ENCODE measurements around the gene ADAM11. TPM values are rescaled to one million over a fixed set of nuclear protein-coding genes. Genes with fewer than 3 reads are reported as not detected.
"Not testable (repeated sequence)": the region's sequence is repeated elsewhere in the genome, so short reads cannot be mapped to it uniquely, and the experiment has no call there.

The ADAM11 gene
- total RNA-seq, 2 donors from 2014 or later = 0.13 to 0.74 TPM

DNA sequence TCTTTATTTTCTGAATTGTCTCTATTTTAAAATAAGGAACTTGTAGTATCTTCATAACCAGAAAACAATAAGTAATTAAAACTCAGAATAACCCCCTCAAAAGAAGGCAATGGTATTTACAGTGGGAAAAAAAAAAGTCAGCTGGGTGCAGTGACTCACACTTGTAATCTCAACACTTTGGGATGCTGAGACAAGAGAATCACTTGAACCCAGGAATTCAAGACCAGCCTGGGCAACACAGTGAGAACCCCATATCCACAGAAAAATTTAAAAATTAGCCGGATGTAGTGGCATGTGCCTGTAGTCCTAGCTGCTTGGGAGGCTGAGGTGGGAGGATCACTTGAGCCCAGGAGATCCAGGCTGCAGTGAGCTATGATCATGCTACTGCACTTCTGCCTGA, 33.5 kb downstream of the ADAM11 start:
- no peaks in the 10 kb centered on the region for H3K9me3 Mint-ChIP-seq
- H3K36me3 Mint-ChIP-seq (ENCODE audit: low read depth) = no peaks in the 10 kb centered on the region
- H3K4me1 Mint-ChIP-seq = no peaks in the 10 kb centered on the region
- H3K27ac Mint-ChIP-seq = no peak overlapping the region
- no peak overlapping the region for H3K4me3 Mint-ChIP-seq
- H3K27me3 Mint-ChIP-seq = peaks cover 4% of the 10 kb centered on the region
- no peak for ATAC-seq (replicated peaks)

- H3K36me3 Mint-ChIP-seq (ENCODE audit: low read depth) = no peaks in the 10 kb centered on the region
- no peak overlapping the region for H3K4me3 Mint-ChIP-seq
- peak; percentile 7 for ATAC-seq (replicated peaks)
- peak overlapping the region; percentile 1 for H3K27ac Mint-ChIP-seq
- H3K9me3 Mint-ChIP-seq = no peaks in the 10 kb centered on the region
- no peaks in the 10 kb centered on the region for H3K4me1 Mint-ChIP-seq
- peaks cover 4% of the 10 kb centered on the region for H3K27me3 Mint-ChIP-seq
Measured at GRCh38 chr17:44793885-44794842, 35.4 kb downstream of the ADAM11 start.

DNA sequence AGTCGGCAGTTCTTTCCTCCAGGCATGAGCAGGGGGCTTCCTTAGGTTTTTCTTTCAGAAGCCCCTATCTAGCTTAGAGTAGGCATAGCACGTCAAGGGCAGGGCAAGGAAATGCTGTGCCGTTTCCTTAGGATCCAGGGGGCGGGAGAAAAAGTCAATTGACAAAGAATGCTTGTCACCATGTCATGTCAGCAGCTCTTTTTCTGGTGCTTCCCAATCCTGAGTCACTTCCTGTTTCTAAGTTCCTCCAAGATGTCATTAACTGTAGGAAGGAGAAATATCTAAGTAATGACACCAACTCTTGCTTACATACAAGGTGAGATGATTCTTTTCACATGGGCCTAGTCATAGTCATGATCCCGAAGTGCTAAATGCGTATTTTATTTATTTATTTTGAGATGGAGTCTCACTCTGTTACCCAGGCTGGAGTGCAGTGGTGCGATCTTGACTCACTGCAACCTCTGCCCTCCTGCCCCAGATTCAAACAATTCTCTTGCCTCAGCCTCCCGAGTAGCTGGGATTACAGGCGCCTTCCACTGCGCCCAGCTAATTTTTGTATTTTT, 36.1 kb downstream of the ADAM11 start:
- Mint-ChIP-seq H3K4me1 (no peaks in the 10 kb centered on the region), H3K9me3 (no peaks in the 10 kb centered on the region), H3K36me3 (ENCODE audit: low read depth) (no peaks in the 10 kb centered on the region), H3K27me3 (peaks cover 4% of the 10 kb centered on the region), H3K27ac (peak overlapping the region; percentile 1), H3K4me3 (no peak overlapping the region)
- ATAC-seq (replicated peaks) = peak; percentile 78

DNA sequence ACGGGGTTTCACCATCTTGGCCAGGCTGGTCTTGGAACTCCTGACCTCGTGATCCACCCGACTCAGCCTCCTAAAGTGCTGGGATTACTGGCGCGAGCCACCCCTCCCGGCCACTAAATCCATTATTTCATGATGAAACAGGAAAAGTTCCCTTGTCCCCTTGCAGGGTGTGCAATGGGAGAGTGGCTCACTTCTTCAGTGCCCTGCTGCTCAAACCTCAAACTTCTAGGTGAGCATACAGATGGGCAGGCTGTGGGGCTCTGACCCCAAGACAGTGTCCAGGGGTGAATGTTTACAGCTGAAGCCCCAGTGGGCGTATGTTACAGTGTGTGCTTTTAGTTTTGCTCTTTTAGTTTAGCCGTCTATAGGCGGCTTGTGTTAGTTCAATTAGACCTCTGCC, 36.6 kb downstream of the ADAM11 start:
- no peaks in the 10 kb centered on the region for H3K9me3 Mint-ChIP-seq
- H3K4me1 Mint-ChIP-seq = no peaks in the 10 kb centered on the region
- no peak overlapping the region for H3K27ac Mint-ChIP-seq
- H3K27me3 Mint-ChIP-seq = peaks cover 4% of the 10 kb centered on the region
- no peak for ATAC-seq (replicated peaks)
- H3K4me3 Mint-ChIP-seq = no peak overlapping the region
- no peaks in the 10 kb centered on the region for H3K36me3 Mint-ChIP-seq (ENCODE audit: low read depth)

DNA sequence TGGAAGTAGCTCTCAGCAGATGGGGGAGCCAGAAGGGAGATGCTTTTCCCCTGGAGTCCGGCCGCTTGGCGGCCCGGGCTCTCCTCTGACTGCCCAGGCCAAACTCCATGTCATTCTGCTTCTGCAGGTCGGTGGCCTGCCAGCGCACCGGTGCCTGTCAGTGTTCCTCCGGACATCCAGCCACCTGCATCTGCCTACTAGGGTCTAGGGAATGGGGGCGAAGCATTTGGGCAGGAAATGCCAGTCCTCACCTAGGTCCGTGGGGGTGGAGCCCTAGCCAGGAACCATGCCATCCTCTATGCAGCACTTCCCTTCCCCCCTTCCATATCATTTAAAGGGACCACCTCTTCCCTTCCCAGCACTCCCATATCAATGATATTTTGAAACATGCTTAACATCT, 37.1 kb downstream of the ADAM11 start:
- no peak for ATAC-seq (replicated peaks)
- no peaks in the 10 kb centered on the region for H3K36me3 Mint-ChIP-seq (ENCODE audit: low read depth)
- no peak overlapping the region for H3K4me3 Mint-ChIP-seq
- H3K27ac Mint-ChIP-seq = no peak overlapping the region
- H3K4me1 Mint-ChIP-seq = no peaks in the 10 kb centered on the region
- H3K9me3 Mint-ChIP-seq = no peaks in the 10 kb centered on the region
- H3K27me3 Mint-ChIP-seq = peaks cover 4% of the 10 kb centered on the region

DNA sequence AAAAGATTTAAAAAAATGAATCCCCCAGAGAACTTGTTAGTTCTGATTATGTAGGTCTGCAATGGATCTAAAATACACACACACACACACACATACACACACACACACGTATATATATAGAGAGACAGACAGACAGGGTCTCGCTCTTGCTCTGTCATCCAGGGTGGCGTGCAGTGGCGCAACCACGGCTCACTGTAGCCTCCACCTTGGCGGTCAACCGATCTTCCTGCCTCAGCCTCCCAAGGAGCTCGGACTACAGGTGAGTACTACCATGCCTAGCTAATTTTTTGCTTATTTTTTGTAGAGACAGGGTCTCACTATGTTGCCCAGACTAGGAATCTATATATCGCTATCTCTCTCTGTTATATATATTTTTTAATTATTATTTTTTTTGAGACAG, 37.9 kb downstream of the ADAM11 start:
- Mint-ChIP-seq H3K4me1 (no peaks in the 10 kb centered on the region), H3K4me3 (no peak overlapping the region), H3K36me3 (ENCODE audit: low read depth) (no peaks in the 10 kb centered on the region), H3K27ac (no peak overlapping the region), H3K27me3 (peaks cover 4% of the 10 kb centered on the region), H3K9me3 (no peaks in the 10 kb centered on the region)
- no peak for ATAC-seq (replicated peaks)

DNA sequence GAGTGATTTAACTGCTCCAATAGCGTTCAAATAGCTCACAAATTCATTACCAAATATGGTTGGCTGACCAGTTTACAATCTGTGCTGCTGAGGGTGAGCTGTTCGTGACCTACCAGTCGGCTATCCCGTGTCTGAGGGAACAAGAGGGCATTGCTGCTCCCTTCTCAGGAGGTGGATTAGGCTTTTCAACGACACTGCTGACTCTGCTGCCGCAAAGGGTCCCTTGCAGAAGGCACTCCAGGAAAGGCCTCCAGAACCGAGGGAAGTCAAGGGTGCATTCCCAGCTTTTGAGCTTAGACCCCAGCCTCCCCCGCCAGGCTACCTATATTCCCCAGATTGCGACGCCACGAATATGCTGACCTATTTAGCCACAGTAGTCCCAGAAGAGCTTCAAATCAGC, 39.0 kb downstream of the ADAM11 start:
- H3K27ac Mint-ChIP-seq = no peak overlapping the region
- H3K36me3 Mint-ChIP-seq (ENCODE audit: low read depth) = no peaks in the 10 kb centered on the region
- no peaks in the 10 kb centered on the region for H3K9me3 Mint-ChIP-seq
- H3K27me3 Mint-ChIP-seq = peaks cover 4% of the 10 kb centered on the region
- no peaks in the 10 kb centered on the region for H3K4me1 Mint-ChIP-seq
- no peak overlapping the region for H3K4me3 Mint-ChIP-seq
- ATAC-seq (replicated peaks) = no peak

DNA sequence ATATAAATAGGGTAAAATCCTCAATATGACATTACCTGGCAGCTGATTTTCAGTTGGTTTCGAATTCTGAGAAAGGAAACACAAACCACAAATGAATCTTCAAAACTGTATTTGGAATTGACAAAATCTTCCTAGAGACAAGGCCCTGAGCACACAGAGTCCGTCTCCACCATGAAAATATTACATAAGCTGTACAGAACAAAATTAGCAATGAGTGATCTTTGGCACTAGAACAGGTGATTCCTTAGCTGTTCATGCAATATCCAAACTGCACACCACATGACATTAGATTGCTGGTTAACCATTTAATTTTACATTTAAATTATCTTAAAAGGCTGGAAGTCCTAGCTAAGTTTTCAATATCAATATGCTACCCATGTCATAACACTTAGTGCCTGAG, 39.6 kb downstream of the ADAM11 start:
- H3K27me3 Mint-ChIP-seq = peaks cover 4% of the 10 kb centered on the region
- no peaks in the 10 kb centered on the region for H3K9me3 Mint-ChIP-seq
- no peaks in the 10 kb centered on the region for H3K36me3 Mint-ChIP-seq (ENCODE audit: low read depth)
- no peak for ATAC-seq (replicated peaks)
- H3K4me1 Mint-ChIP-seq = no peaks in the 10 kb centered on the region
- H3K4me3 Mint-ChIP-seq = no peak overlapping the region
- no peak overlapping the region for H3K27ac Mint-ChIP-seq

DNA sequence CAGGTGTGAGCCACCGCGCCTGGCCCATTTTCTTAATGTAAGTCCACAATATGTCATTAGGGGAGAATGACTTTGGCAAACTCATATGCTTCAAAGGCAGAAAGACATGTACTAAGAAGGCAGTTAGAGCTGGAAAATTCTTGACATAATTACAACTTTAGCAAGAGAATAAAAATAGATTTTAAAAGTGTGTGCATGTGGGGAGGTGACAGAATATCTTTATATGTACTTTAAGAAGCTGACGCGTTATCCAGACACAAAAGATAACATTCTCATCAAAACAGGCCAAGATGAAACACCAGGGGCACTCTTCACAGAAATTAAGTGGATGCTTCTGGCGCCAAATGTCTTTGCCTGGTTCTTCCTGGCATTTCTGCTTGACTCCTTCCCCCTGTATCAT, 43.1 kb downstream of the ADAM11 start:
- Mint-ChIP-seq H3K36me3 (ENCODE audit: low read depth) (no peaks in the 10 kb centered on the region), H3K27ac (no peak overlapping the region), H3K4me3 (no peak overlapping the region), H3K9me3 (no peaks in the 10 kb centered on the region), H3K4me1 (no peaks in the 10 kb centered on the region), H3K27me3 (peaks cover 4% of the 10 kb centered on the region)
- ATAC-seq (replicated peaks) = no peak

DNA sequence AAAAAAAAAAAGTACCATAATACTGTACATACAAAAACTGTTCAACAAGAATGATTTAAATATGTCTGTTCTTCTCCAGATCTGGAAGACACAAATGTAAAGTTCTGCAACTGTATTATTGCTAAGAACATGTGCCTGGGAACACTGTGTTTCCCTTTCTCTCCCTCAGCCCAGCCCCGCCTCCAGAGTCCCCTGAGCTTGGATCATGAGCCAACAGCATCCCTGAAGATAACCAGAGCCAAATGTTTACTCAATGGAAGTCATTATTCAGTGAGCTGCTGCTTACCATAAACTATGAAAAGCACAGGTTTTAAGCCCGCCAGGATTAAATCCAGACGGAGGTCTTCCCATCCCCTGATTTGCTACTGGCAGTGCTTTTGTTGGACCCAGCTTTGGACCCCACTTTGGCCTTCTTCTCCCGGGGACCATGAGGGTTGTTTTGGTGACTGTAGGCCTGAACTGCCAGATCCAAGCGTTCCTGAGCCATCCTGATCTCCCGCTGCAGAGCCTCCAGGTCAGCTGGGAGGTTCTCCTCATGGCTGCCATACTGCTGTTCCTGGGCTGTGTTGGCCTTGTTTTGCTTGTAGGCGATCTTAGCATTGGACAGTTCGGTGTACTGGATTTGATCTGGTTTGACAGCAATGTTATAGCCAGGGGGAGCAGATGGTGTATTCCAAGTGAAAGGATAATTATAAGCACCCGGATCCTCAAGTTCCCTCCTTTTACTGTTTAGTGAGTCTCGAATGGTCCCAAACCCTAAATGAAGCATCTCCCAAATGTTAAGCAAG, 45.7 kb downstream of the ADAM11 start:
- no peaks in the 10 kb centered on the region for H3K4me1 Mint-ChIP-seq

DNA sequence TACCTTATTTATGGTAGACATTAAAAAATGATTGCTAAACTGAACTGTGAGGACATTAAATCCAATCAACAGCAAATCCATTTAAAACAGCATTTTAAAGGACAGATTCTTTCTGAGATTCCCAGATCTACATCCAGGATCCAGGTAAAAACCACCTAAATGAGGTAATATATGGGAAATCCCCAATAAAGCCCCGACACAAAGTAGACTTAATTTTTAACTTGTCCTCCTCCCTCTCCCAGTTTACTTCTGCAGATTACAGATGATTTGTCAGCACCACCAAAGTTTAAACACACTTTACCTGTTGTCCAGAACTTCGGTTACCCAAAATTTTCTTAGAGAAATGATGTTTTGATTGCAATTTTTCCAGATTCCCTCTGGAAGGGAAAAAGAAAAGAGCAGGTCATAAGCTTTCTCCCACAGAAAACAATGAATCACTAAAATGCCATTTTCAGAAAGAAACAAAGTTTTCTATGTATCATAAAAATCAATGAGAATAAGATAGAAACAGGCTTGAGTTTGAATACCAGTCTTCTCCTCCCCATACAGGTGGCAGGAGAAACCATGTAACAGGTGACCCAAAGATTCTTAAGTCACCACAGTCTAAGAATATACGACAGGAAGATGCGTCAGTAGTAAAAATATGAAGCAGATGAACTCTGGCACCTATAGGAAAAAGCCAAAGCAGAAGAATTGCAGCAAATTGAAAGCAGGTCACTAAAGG, 48.5 kb downstream of the ADAM11 start:
- Mint-ChIP-seq H3K4me3 (no peak overlapping the region), H3K4me1 (no peaks in the 10 kb centered on the region), H3K36me3 (ENCODE audit: low read depth) (no peaks in the 10 kb centered on the region), H3K9me3 (no peaks in the 10 kb centered on the region), H3K27ac (no peak overlapping the region), H3K27me3 (peaks cover 11% of the 10 kb centered on the region)
- no peak for ATAC-seq (replicated peaks)

More for the DNA sequence above, 45.7 kb downstream of the ADAM11 start:
- H3K36me3 Mint-ChIP-seq (ENCODE audit: low read depth) = no peaks in the 10 kb centered on the region
- H3K27ac Mint-ChIP-seq = no peak overlapping the region
- H3K9me3 Mint-ChIP-seq = no peaks in the 10 kb centered on the region
- H3K4me3 Mint-ChIP-seq = no peak overlapping the region
- ATAC-seq (replicated peaks) = no peak
- H3K27me3 Mint-ChIP-seq = peaks cover 11% of the 10 kb centered on the region

- Mint-ChIP-seq H3K27ac (no peak overlapping the region), H3K9me3 (no peaks in the 10 kb centered on the region), H3K27me3 (peaks cover 12% of the 10 kb centered on the region), H3K4me1 (no peaks in the 10 kb centered on the region), H3K36me3 (ENCODE audit: low read depth) (no peaks in the 10 kb centered on the region), H3K4me3 (no peak overlapping the region)
- no peak for ATAC-seq (replicated peaks)
Measured at GRCh38 chr17:44807817-44808155, 49.0 kb downstream of the ADAM11 start.

GRCh38 chr17:44808156-44808555, 49.4 kb downstream of the ADAM11 start:
- Mint-ChIP-seq H3K4me1 (no peaks in the 10 kb centered on the region), H3K4me3 (no peak overlapping the region), H3K27me3 (peaks cover 16% of the 10 kb centered on the region), H3K36me3 (ENCODE audit: low read depth) (no peaks in the 10 kb centered on the region), H3K27ac (no peak overlapping the region), H3K9me3 (no peaks in the 10 kb centered on the region)
- ATAC-seq (replicated peaks) = no peak

GRCh38 chr17:44808656-44809388, 50.0 kb downstream of the ADAM11 start:
- not testable (repeated sequence) for H3K36me3 Mint-ChIP-seq (ENCODE audit: low read depth); H3K9me3 Mint-ChIP-seq; ATAC-seq (replicated peaks); H3K27ac Mint-ChIP-seq; H3K4me3 Mint-ChIP-seq; H3K4me1 Mint-ChIP-seq
- H3K27me3 Mint-ChIP-seq = peaks cover 16% of the 10 kb centered on the region

All from activated T-helper 17 cell treated with anti-CD3 and anti-CD28 coated beads, Interleukin-2, amount 50 U/mL, for 72 hours (primary cell).